HFF-Myc (cell line): ENCODE measurements around the gene GALNT13.

Source experiments
- DNase-seq: peaks from one replicate; pipeline ENCODE4 v3.0.0-alpha.2; 2011; ENCODE audit warnings: low read depth; ENCODE audit errors: extremely low read depth
- H3K4me3 ChIP-seq: replicated peaks from 2 replicates; pipeline ENCODE4 v1.5.1; 2011; ENCODE audit warnings: low read depth, mild to moderate bottlenecking, control low read depth, low read length
- CTCF ChIP-seq: IDR thresholded peaks from 2 replicates; pipeline ENCODE4 v1.5.1; 2012; ENCODE audit warnings: mild to moderate bottlenecking, low read depth, low read length, control low read depth; ENCODE audit errors: missing control alignments

Gene GALNT13

DNA sequence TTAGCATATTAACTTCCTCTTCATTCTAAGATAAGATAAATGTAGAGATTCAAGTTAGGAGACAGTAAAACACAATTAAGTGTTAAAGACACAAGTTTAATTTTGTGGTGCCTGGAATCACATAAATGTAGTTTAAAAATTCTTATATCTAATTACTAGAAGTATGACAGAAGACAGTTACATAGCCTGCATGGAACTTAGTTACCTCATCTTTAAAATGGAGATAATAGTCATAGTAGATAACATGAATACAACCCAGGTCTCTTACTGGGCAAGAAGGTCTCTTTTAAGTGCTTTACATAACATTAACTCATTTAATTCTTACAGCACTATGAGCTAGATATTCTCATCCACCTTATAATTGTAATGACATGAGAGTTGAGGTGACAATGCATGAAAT is 15.1 kb downstream of the GALNT13 start:
- no peak overlapping the region for H3K4me3 ChIP-seq
- no peak for TF ChIP-seq CTCF
- no peak for DNase-seq

- TF ChIP-seq CTCF = no peak
- no peak overlapping the region for H3K4me3 ChIP-seq
- no peak for DNase-seq
Observed at GRCh38 chr2:153890576-153890975, 18.9 kb downstream of the GALNT13 start.

DNA sequence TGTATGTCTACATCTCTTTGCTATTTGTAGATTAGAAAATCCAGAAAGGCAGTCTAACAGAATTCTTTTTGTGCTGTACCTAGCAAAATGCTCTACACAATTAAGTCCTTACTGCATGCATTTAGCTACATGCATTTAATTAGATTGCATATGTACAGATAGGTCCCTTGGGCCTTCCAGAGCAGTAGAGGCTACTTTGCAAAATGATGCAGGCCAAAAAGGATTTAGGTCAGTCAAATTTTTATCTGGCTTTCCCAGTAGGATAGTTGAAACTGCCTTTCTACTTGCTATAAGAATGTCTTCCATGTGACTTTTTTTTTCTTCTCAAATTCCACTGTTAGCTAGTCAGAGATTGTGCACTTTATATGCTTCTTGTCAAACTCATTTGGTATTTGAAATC is 19.3 kb downstream of the GALNT13 start:
- no peak for TF ChIP-seq CTCF
- no peak for DNase-seq
- H3K4me3 ChIP-seq = no peak overlapping the region

GRCh38 chr2:153912798-153913396 is 41.2 kb downstream of the GALNT13 start:
- no peak for TF ChIP-seq CTCF
- no peak for DNase-seq
- H3K4me3 ChIP-seq = no peak overlapping the region

DNA sequence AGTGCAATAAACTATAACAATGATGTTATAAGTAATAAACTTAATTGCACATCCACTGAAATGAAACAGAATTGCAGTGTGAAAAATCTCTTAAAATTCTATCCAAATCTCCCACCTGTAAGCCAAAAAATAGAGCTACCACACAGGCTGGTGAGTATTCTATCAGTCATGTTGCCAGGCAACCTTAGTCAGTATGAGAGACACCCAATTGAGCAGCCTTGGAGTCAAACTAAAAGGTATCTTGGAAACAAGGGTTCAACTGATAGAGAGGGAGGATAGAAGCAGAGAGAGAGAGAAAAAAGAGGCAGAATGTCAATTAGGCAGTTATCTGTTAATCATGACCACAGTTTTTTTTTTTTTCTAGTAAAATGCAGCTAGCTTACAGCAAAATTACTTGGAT is 45.8 kb downstream of the GALNT13 start:
- no peak overlapping the region for H3K4me3 ChIP-seq
- TF ChIP-seq CTCF = no peak
- no peak for DNase-seq

DNA sequence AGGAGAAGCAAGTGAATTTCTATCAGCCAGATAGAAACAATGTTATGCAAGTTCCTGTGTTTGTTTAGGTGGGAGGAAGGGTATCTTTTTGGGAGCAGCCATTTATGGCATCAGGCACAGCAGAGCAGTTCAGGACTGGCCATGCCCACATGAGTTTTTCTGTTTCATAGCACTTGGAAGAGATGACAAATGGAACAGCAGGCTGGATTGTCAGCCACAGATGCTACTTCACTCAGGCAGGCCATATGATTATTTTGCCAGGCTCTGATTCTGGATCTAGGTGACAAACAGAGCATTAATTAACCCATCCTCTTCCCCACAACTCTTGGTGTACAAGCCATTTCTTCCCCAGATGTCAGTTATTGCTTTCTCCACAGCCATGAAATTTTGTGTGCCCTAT is 63.8 kb downstream of the GALNT13 start:
- H3K4me3 ChIP-seq = no peak overlapping the region
- DNase-seq = no peak
- no peak for TF ChIP-seq CTCF
